Measurements from ENCODE around the gene FAM135A.
A peak's percentile ranks its signal among the peaks of the same experiment; 100 is the strongest.

FAM135A gene

GRCh38 chr6:70413114-70413991, at the start of gene FAM135A:
Gene FAM135A (plus strand): TSS chr6:70413508. CDS start chr6:70428343, 14,835 bp downstream.
- DNase-seq (ENCODE audit: insufficient read length, low spot score) (peak; percentile 93), FAIRE-seq (peak; percentile 64)

DNA sequence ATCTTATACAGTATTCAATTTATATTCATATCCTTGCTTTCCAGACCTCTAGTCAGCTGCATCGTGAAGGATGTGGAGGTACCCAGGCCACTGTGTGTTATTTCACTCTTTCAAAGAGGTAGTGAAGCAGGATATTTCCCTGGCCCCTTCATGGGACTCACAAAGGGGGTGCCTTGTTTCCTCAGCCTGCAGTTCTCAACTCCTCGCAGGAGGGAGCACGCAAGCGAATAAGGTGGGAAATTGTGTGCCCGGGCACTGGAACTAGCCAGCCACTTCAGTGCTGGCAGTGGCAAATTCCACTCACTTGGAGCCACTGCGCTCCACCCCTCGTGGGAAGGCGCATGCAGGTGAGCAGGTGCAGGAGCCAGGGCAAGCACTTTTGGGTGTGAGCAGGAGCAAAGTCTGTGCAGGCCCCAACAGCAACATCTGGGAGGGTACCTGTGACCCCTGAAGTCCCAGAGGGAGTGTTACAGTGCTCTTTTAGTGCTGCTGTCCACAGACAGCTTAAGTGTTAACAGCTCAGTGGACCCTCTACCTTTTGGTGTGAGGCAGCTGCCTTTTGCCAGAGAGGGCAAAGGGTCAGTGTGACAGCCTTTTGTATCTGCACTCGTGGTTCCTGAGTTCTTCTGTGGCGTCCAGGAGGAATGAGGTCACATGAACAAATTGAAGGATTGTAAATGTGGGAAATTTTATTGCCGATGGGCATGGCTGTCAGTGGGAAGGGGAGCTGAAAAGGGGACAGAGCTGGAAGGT, 49.4 kb upstream of the FAM135A start:
- FAIRE-seq (no peak), DNase-seq (ENCODE audit: insufficient read length, low spot score) (no peak)

- no peak for FAIRE-seq
Measured at GRCh38 chr6:70369332-70369950, 43.9 kb upstream of the FAM135A start.

DNA sequence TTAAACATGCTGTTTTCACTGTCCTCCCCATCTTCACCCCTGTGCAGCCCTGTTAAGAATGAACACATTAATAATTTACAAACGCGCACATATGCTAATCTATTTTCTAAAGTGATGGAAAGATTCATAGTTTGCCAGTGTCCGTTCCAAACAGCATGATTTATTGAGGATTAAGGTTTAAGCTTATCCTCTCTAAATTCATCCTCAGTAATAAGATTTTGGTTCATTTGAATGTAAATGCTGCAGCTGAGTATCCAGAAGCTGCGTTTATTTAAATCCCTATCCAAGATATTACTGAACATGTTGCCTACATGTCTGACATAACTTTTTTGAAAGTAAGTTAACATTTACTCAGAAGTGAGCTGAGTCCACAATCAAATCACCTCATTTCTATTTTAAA, 42.8 kb upstream of the FAM135A start:
- DNase-seq (ENCODE audit: insufficient read length, low spot score) (no peak), FAIRE-seq (no peak)

More at GRCh38 chr6:70369332-70369950, 43.9 kb upstream of the FAM135A start:
- DNase-seq (ENCODE audit: insufficient read length, low spot score) = peak; percentile 49

- DNase-seq (ENCODE audit: insufficient read length, low spot score) (peak; percentile 36), FAIRE-seq (no peak)
Measured at GRCh38 chr6:70371454-70372105, 41.7 kb upstream of the FAM135A start.

GRCh38 chr6:70375166-70375565, 38.1 kb upstream of the FAM135A start:
- DNase-seq (ENCODE audit: insufficient read length, low spot score) (peak; percentile 14), FAIRE-seq (peak; percentile 87)

DNA sequence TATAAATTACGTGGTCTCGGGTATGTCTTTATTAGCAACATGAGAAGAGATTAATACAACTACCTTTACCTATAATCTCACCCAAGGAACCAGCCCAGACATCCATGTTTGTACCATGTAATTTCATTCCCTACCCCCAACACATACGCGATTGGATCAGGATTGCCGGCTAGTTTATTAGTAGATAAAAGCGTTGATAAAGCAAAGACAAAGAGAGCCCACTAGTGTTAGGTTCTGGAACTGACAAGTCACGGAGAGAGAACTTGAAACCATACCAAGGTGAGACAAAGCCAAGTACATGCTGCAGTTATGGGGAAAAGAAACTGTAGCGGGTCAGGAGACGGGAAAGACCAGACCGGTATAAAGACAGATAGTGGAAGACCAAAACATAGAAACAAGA, 37.4 kb upstream of the FAM135A start:
- DNase-seq (ENCODE audit: insufficient read length, low spot score) (no peak), FAIRE-seq (no peak)

GRCh38 chr6:70376628-70377027, 36.7 kb upstream of the FAM135A start:
- no peak for DNase-seq (ENCODE audit: insufficient read length, low spot score)
- FAIRE-seq = no peak

DNA sequence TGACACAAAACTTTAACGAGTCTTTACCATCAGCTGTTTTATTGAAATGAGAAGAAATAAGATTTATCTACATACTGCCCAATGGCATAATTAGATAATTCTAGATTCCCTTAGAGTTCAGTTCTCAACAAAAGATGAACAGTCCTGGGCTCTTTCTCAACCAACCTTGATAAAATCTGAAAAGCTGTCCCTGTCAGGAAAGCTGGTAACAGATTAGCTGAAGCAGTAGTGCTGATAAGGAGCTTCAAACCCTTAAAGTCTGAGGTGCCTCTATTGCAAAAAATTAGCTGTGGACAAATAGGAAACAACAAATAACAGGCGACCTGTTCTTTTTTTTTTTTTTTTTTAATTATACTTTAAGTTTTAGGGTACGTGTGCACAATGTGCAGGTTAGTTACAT, 35.9 kb upstream of the FAM135A start:
- FAIRE-seq (no peak), DNase-seq (ENCODE audit: insufficient read length, low spot score) (no peak)

- FAIRE-seq = no peak
- no peak for DNase-seq (ENCODE audit: insufficient read length, low spot score)
Measured at GRCh38 chr6:70379473-70380013, 33.8 kb upstream of the FAM135A start.

GRCh38 chr6:70380252-70380651, 33.1 kb upstream of the FAM135A start:
- no peak for DNase-seq (ENCODE audit: insufficient read length, low spot score)
- FAIRE-seq = no peak

DNA sequence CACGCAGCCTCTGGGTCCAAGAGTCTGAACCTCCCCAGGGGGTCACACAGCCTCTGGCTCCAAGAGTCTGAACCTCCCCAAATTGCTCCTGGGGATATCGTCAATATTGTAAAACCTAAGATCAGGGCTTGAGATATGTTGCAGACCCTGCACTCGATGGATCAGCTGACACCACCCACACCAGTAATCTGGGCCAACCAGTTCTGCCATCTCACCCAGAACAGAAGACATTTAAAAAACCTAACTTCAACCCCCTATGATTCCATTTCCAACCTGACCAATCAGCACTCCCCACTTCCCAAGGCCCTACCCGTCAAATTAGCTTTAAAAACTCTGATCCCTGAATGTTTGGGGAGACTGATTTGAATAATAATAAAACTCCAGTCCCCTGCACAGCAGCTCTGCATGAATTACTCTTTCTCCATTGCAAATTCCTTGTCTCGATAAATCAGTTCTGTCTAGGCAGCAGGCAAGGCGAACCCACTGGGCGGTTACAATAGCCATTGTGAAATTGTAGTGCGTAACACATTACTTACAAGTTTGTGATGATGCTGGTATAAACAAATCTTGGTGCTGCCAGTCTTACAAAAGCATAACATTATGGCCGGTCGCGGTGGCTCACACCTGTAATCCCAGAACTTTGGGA, 32.4 kb upstream of the FAM135A start:
- FAIRE-seq (no peak), DNase-seq (ENCODE audit: insufficient read length, low spot score) (no peak)

GRCh38 chr6:70381417-70381782, 31.9 kb upstream of the FAM135A start:
- no peak for DNase-seq (ENCODE audit: insufficient read length, low spot score)

DNA sequence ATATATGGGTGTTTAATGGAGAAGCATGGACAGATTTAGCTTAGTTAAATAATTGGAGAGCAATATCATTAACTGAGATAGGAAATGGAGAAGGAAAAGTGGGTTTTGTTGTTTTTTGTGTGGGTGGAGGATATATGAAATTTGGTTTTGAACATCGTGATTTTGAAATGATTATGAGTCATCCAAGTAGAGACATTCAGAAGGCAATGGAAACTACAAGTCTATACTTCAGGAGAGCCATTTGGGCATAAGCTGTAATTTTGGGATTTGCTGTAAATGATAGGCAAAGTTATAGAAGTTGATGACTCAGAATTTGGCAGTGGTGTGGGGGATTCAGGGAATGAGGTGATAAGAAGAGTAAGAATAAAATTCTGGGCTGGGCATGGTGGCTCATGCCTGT, 27.4 kb upstream of the FAM135A start:
- DNase-seq (ENCODE audit: insufficient read length, low spot score) (no peak), FAIRE-seq (no peak)

More at GRCh38 chr6:70381417-70381782, 31.9 kb upstream of the FAM135A start:
- no peak for FAIRE-seq

DNA sequence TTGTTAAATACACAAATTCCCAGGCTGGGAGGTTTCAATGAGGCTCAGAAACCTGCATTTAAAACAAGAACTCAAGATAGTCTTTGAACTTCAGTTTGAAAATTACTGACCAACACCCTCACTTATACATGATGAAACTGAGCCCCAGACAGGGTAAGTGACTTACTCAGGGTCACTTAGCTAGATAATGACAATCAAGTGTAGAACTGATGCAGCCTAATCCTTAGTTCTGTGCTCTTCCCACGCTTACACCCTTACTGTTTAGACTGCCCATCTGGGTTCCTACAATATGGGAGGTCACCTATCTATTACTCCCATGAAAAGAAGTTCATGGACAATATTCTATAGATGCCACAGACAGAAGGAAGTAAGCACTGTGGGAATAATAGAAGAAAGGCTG, 24.5 kb upstream of the FAM135A start:
- DNase-seq (ENCODE audit: insufficient read length, low spot score) (no peak), FAIRE-seq (no peak)

GRCh38 chr6:70389261-70389660, 24.0 kb upstream of the FAM135A start:
- DNase-seq (ENCODE audit: insufficient read length, low spot score) = no peak
- FAIRE-seq = no peak

DNA sequence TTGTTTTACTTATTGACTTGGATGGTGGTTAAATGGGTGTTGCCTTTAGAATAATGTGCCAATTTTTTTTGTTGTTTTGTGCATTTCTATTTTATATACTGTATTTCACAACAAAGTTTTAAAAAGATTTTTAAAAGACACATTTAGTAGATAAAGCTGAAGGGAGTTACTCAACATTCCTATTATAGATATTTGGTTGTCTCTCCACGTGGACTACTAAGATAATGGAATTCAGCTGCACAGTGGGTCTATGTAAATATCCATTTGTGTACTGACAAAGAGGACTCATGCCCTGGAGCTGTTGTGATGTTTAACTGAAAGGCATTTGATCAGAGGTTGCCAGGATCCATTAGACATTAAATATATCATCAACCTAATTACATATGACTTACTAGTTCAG, 23.2 kb upstream of the FAM135A start:
- no peak for DNase-seq (ENCODE audit: insufficient read length, low spot score)
- FAIRE-seq = no peak

DNA sequence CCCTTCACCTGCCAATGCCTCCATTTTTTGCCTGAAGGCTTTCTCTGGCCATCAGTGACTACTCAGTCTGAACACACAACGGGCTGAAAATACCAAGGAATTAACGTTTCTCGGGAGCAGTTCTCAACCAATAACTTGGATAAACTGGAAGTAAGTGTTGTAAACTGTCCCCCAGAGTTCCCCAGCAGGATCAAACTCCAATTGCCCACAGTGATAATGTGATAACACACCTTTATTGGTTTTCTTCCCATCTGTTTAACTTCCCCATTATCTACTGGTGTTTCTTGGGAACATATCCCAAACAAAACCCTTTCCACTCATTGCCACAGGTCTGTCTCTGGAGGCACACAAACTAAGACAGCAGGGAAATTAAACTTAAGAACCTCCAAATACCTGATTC, 21.8 kb upstream of the FAM135A start:
- FAIRE-seq (no peak), DNase-seq (ENCODE audit: insufficient read length, low spot score) (no peak)

GRCh38 chr6:70394518-70395300, 18.6 kb upstream of the FAM135A start:
- DNase-seq (ENCODE audit: insufficient read length, low spot score) (no peak), FAIRE-seq (no peak)
